ENCODE data around the gene RILPL2. TPM values are rescaled to one million over a fixed set of nuclear protein-coding genes. Genes with fewer than 3 reads are reported as not detected.

RILPL2 gene
- total and polyA plus RNA-seq, 2 of the 13 experiments (the other 11 are each of a cell fraction or from before 2014, with no cell fraction given): 2.7 to 8.1 TPM

DNA sequence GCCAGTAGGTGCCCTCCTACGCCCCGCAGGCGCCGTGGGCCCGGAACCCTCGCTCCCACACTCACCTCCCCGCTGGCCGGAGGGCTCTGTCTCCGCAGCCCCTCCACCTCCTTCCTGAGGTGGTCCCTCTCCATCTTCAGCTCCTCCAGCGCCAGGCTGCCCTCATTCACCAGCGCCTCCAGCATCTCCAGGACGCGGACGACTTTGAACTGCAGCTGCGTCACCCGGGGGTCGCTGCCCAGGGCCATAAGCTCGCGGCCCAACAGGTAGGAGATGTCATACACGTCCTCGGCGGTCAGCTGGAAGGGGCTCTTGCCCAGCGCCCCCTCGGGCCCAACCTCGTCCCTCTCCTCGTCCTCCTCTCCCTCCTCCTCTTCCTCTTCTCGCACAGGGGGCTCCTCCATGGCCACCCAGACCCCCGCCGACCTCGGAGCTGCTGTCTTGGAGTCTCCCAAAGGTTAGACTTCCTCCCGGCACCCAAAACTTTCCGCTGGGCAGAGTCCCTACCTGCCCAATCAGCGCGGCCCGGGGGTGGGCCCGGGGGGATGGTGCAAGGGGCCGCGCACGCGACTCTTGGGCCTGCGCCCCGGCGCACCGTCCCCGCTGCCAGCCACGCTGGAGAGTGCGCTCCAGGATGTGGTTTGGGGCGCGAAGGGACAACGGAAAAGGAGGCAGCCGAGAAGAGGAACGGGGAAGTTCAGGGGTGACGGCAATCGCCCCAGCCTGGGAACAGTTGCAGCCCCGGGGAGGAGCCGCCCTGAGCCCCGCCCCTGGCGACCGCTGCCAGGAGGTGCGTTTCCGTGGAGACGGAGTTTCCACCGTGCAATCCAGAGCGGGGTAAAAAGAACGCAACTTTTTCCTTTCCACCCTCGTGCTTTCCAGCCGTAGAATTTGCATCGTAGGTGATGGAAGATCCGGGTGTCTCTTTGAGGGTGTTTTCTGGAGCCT lies at the start of gene RILPL2 (continued):
- TF ChIP-seq ZIK1 (CRISPR knock-in tag; IDR thresholded peaks at IDR 0.05; ENCODE audit: borderline replicate concordance, low read depth): peak; percentile 13; the same call in 1 of the 2 replicates
- peak; percentile 3; the same call in 1 of the 2 replicates for TF ChIP-seq GATAD2A (CRISPR knock-in tag; IDR thresholded peaks at IDR 0.05)
- TF ChIP-seq ZNF263 (CRISPR knock-in tag; IDR thresholded peaks at IDR 0.05): peak; percentile 92
- TF ChIP-seq NAIF1 (CRISPR knock-in tag; IDR thresholded peaks at IDR 0.05; ENCODE audit: borderline replicate concordance): 0 out of 2 replicates have a peak, but pooled peaks have one; percentile 42
- TF ChIP-seq, protein P1, sequence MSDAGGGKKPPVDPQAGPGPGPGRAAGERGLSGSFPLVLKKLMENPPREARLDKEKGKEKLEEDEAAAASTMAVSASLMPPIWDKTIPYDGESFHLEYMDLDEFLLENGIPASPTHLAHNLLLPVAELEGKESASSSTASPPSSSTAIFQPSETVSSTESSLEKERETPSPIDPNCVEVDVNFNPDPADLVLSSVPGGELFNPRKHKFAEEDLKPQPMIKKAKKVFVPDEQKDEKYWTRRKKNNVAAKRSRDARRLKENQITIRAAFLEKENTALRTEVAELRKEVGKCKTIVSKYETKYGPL (CRISPR knock-in tag; IDR thresholded peaks at IDR 0.05): no peak
- no peak for TF ChIP-seq ZNF225 (CRISPR knock-in tag; IDR thresholded peaks at IDR 0.05)
- TF ChIP-seq ZNF121 (CRISPR knock-in tag; IDR thresholded peaks at IDR 0.05): 0 out of 2 replicates have a peak, but pooled peaks have one; percentile 42
- peak; percentile 51; the same call in 1 of the 2 replicates for TF ChIP-seq ZNF510 (CRISPR knock-in tag; IDR thresholded peaks at IDR 0.05; ENCODE audit: low read depth)
- TF ChIP-seq ZNF350 (CRISPR knock-in tag; IDR thresholded peaks at IDR 0.05; ENCODE audit: borderline replicate concordance, low read depth): no peak; the same call in 1 of the 2 replicates
- no peak for TF ChIP-seq SIX4 (CRISPR knock-in tag; IDR thresholded peaks at IDR 0.05)
- no peak for TF ChIP-seq KDM4B (CRISPR knock-in tag; IDR thresholded peaks at IDR 0.05)
- TF ChIP-seq GPN1 (CRISPR knock-in tag; IDR thresholded peaks at IDR 0.05; ENCODE audit: borderline replicate concordance): no peak
- peak; percentile 36; the same call in 1 of the 2 replicates for TF ChIP-seq ZMYM4 (CRISPR knock-in tag; IDR thresholded peaks at IDR 0.05)
- TF ChIP-seq ZNF614 (CRISPR knock-in tag; IDR thresholded peaks at IDR 0.05; ENCODE audit: borderline replicate concordance): no peak
- TF ChIP-seq ZNF850 (CRISPR knock-in tag; conservative IDR thresholded peaks at IDR 0.05): no peak
- peak; percentile 67; the same call in 1 of the 2 replicates for TF ChIP-seq ZNF607 (CRISPR knock-in tag; IDR thresholded peaks at IDR 0.05; ENCODE audit: borderline replicate concordance)
- peak; percentile 60; the same call in 1 of the 2 replicates for TF ChIP-seq ZNF446 (CRISPR knock-in tag; IDR thresholded peaks at IDR 0.05)
- TF ChIP-seq CENPX (CRISPR knock-in tag; IDR thresholded peaks at IDR 0.05): no peak
- no peak for TF ChIP-seq RCOR2 (CRISPR knock-in tag; IDR thresholded peaks at IDR 0.05)
- TF ChIP-seq ZFP91 (CRISPR knock-in tag; IDR thresholded peaks at IDR 0.05; ENCODE audit: borderline replicate concordance): peak; percentile 84; the same call in 1 of the 2 replicates
- TF ChIP-seq E2F5 (CRISPR knock-in tag; conservative IDR thresholded peaks at IDR 0.05): no peak
- peak; percentile 53; the same call in 1 of the 2 replicates for TF ChIP-seq SPEN (CRISPR knock-in tag; IDR thresholded peaks at IDR 0.05; ENCODE audit: low read depth)
- no peak for TF ChIP-seq HNF4G (IDR thresholded peaks at IDR 0.05; ENCODE audit: borderline replicate concordance, low read depth, low read length)
- TF ChIP-seq HNF4G (CRISPR knock-in tag; IDR thresholded peaks at IDR 0.05; ENCODE audit: borderline replicate concordance, low read depth): 0 out of 2 replicates have a peak, but pooled peaks have one; percentile 64
- TF ChIP-seq NFATC3 (CRISPR knock-in tag; IDR thresholded peaks at IDR 0.05): no peak
- TF ChIP-seq ESRRA (CRISPR knock-in tag; IDR thresholded peaks at IDR 0.05; ENCODE audit: low read depth): no peak; the same call in 1 of the 2 replicates
- TF ChIP-seq BRD4 (CRISPR knock-in tag; IDR thresholded peaks at IDR 0.05): no peak

Data from HepG2 (cell line).